HAP-1 (cell line): ENCODE data around the gene ATG101.

Source experiments
- DNase-seq, 2 experiments: peaks; one replicate each; pipeline ENCODE4 v3.0.0-alpha.2; 2016 to 2020; ENCODE audit warnings: low spot score in 2 of 2
- H3K27me3 ChIP-seq: fragments of 250-450 bp; sonication (Bioruptor Pico); 2 replicates; pipeline ENCODE4 v1.5.1; 2020; ENCODE audit warnings: low read depth, mild to moderate bottlenecking, moderate library complexity
- H3K36me3 ChIP-seq: fragments of 250-450 bp; sonication (Bioruptor Pico); replicated peaks from 2 replicates; pipeline ENCODE4 v1.5.1; 2020; ENCODE audit warnings: mild to moderate bottlenecking
- H3K4me1 ChIP-seq: fragments of 250-450 bp; sonication (Bioruptor Pico); 2 replicates; pipeline ENCODE4 v1.5.1; 2020; ENCODE audit warnings: mild to moderate bottlenecking
- H3K4me3 ChIP-seq: fragments of 250-450 bp; sonication (Bioruptor Pico); 2 replicates; pipeline ENCODE4 v1.5.1; 2020; ENCODE audit warnings: mild to moderate bottlenecking, moderate library complexity
- H3K9me3 ChIP-seq: fragments of 250-450 bp; sonication (Bioruptor Pico); 2 replicates; pipeline ENCODE4 v1.5.1; 2020; ENCODE audit warnings: mild to moderate bottlenecking, moderate library complexity
- in situ Hi-C: fragments of 300-500 bp; cut with MboI; formaldehyde crosslinking; loops from 3 replicates; pipeline ENCODE4 v1.14.3; 2020; ENCODE audit warnings: low sequenced_read_pairs, inconsistent platforms, mixed read lengths

ATG101 gene

GRCh38 chr12:52069327-52070184, at the start of gene ATG101:
ATG101 (plus strand) TSS chr12:52069978; CDS start chr12:52073651, 3,673 bp downstream.
- peaks cover 20% of the 10 kb centered on the region for H3K36me3 ChIP-seq
- H3K4me3 ChIP-seq: peak within 1 kb of the TSS; percentile 94
- peak; percentile 93 to 95 for DNase-seq
- H3K27me3 ChIP-seq: no peaks in the 10 kb centered on the region
- H3K9me3 ChIP-seq: no peaks in the 10 kb centered on the region
- in situ Hi-C loops: no loop called here
- H3K4me1 ChIP-seq: peaks cover 8% of the 10 kb centered on the region

DNA sequence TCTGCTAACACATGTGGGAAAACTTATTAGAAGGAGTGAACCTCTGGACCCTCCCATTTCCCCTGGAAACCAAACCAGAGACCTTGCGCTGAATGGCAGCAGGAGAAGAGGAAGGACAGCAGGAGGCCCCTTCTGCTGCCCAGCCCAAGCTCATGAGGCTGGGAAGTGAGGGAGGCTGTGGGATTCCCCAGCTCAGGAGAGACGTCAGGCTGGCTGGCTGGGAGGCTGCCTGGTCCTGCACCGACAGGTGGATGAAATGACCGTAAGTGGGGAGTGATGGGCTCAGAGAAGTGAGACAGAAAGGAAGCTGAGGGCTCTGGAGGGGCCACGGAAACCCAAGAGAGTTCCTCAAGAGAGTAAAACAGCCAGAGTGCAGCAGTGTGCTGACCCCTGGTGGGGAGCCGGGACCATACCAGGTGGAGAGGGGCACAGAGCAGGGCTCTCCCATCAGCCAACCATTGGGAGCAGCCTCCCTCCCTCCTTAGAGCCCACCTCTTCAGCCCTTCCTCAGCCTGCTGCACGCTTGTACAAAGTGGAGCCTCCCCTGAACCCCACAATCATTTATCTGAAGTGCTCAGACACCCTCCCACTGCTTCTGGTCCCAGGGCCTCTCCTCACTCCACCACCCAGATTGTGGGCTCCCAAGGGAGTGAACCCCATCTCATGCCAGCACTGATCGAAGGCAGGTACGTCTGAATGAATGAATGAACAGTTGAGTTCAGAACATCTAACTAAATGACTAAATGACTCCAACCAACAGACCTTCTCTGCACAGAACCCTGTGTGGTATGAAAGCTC, 49.0 kb upstream of the ATG101 start:
- no peaks in the 10 kb centered on the region for H3K27me3 ChIP-seq
- H3K9me3 ChIP-seq: no peaks in the 10 kb centered on the region
- DNase-seq: peak; percentile 68 to 85
- in situ Hi-C loops: no loop called here
- H3K36me3 ChIP-seq: no peaks in the 10 kb centered on the region
- H3K4me3 ChIP-seq: peak overlapping the region; percentile 18
- H3K4me1 ChIP-seq: peaks cover 14% of the 10 kb centered on the region

GRCh38 chr12:52022841-52023181, 47.0 kb upstream of the ATG101 start:
- no peaks in the 10 kb centered on the region for H3K9me3 ChIP-seq
- H3K4me3 ChIP-seq: peak overlapping the region; percentile 45
- no peaks in the 10 kb centered on the region for H3K36me3 ChIP-seq
- DNase-seq: peak in 1 of 2 experiments; percentile 74
- H3K4me1 ChIP-seq: peaks cover 20% of the 10 kb centered on the region
- no peaks in the 10 kb centered on the region for H3K27me3 ChIP-seq
- in situ Hi-C loops: no loop called here

- in situ Hi-C loops: no loop called here
- H3K27me3 ChIP-seq: no peaks in the 10 kb centered on the region
- H3K4me3 ChIP-seq: peak overlapping the region; percentile 45
- no peaks in the 10 kb centered on the region for H3K36me3 ChIP-seq
- peak; percentile 80 to 97 for DNase-seq
- peaks cover 20% of the 10 kb centered on the region for H3K4me1 ChIP-seq
- no peaks in the 10 kb centered on the region for H3K9me3 ChIP-seq
These were observed 46.4 kb upstream of the ATG101 start for GRCh38 chr12:52023182-52023975.

DNA sequence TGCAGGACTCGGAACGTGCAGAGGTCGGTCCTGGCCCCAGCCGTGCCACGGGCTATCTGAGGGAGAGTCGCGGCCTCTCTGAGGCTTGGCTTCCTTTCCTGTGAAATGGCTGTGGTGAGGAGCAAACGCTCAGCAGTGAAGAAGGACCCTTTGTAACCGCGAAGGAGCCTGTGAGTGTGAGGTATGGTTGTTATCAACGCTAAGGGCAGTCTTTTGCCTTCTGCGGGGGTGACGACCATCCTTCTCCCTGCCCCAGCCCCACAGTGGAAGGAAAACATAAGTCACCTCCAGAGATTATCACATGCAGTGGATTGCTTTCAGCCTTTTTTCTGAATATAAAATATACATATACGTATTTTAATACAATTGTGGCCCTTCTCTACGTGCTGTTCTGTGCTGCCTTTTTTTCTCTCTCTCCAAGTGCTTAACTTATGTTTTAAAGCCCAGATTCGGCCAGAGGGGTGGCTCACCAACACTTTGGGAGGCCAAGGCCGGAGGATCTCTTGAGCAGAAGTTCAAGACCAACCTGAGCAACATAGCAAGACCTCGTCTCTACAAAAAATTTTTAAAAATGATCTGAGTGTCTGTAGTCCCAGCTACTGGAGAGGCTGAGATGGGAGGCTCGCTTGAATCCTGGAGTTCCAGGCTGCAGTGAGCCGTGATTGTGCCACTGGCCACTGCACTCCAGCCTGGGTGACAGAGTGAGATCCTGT, 45.6 kb upstream of the ATG101 start:
- in situ Hi-C loops: no loop called here
- Histone ChIP-seq H3K27me3 (no peaks in the 10 kb centered on the region), H3K4me1 (peaks cover 20% of the 10 kb centered on the region), H3K36me3 (no peaks in the 10 kb centered on the region), H3K4me3 (peak overlapping the region; percentile 45), H3K9me3 (no peaks in the 10 kb centered on the region)
- DNase-seq: no peak

DNA sequence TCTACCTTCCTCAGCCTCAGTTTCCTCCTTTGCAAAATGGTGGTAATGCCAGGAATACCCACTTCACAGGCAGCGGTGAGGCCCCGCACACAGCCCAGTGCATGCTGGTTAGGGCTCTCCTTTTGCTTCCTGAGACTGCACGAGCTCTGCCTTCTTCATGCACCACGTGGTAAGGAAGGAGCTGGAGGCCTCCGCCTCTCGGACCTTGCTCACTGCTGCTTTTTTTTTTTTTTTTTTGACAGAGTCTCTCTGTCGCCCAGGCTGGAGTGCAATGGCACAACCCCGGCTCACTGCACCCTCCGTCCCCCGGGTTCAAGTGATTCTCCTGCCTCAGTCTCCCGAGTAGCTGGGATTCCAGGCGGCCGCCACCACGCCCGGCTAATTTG, 44.9 kb upstream of the ATG101 start:
- in situ Hi-C loops: loop anchor here (5.0 kb wide), 2 partner anchors 57 to 97 kb away; no protein-coding TSS in a partner anchor
- Histone ChIP-seq H3K27me3 (no peaks in the 10 kb centered on the region), H3K36me3 (no peaks in the 10 kb centered on the region), H3K9me3 (no peaks in the 10 kb centered on the region), H3K4me1 (peaks cover 22% of the 10 kb centered on the region), H3K4me3 (peak overlapping the region; percentile 20; the same call in 1 of the 2 replicates)
- peak in 1 of 2 experiments; percentile 51 for DNase-seq

DNA sequence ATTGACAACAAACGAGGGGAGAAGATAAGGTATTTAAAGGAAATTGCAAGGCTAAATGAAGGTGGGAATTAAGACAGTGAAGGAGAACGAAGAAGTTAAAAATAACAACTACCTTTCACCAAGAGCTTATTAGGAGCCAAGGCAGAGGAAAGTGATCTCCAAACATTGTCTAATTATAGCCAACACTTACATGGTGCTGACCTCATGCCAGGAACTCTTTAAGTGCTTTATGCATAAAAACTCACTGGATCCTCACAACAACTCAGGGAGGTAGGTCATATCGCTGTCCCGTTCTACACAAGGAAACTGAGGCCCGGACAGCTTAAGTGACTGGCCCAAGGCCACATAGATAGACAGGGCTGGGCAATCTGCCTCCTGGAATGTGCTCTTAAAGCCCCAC, 43.5 kb upstream of the ATG101 start:
- in situ Hi-C loops: loop anchor here (5.0 kb wide), 2 partner anchors 56 to 96 kb away; no protein-coding TSS in a partner anchor
- no peaks in the 10 kb centered on the region for H3K9me3 ChIP-seq
- no peaks in the 10 kb centered on the region for H3K27me3 ChIP-seq
- no peaks in the 10 kb centered on the region for H3K36me3 ChIP-seq
- no peak overlapping the region for H3K4me3 ChIP-seq
- no peak for DNase-seq
- H3K4me1 ChIP-seq: peaks cover 24% of the 10 kb centered on the region

DNA sequence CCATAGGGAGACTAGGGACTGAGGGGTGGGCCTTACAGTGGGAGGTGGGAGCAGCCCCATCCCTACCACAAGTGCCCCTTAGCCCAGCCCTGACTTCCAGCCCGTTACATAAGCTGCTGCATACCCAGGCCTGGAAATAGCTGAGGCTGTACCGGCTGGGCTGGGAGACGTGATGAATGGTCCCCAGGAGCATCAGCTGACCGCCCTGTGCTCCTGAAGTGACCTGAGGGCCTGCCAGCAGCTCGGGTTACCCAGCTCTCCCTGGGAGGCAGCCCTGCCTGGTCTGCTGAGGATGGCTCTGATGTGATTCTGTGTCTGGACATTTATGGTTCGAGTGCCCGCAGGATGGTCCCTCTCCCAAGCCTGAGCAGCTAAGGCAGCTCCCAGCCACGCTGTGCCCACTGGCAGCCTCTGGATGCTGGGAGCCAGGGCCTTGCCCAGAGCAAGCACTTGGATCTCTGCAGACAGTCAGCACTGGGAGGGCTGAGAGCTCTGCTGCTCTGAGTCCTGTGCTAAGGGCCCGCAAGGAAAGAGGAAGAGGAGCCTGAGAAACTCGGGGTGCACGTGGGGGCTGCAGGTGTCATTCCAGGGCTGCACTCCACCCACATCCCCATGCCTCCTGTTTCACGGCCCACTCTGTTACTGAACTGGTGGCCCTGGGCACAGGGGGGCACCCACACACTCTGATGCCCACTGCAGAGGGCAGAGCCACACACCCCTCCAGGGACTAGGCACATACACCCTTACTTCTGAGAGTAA, 42.5 kb upstream of the ATG101 start:
- no peak for DNase-seq
- H3K4me3 ChIP-seq: no peak overlapping the region
- no peaks in the 10 kb centered on the region for H3K27me3 ChIP-seq
- H3K9me3 ChIP-seq: no peaks in the 10 kb centered on the region
- in situ Hi-C loops: loop anchor here (5.0 kb wide), 2 partner anchors 55 to 95 kb away; no protein-coding TSS in a partner anchor
- no peaks in the 10 kb centered on the region for H3K36me3 ChIP-seq
- peaks cover 24% of the 10 kb centered on the region for H3K4me1 ChIP-seq

GRCh38 chr12:52029685-52030084, 40.1 kb upstream of the ATG101 start:
- DNase-seq: peak; percentile 60 to 78
- in situ Hi-C loops: loop anchor here (5.0 kb wide), 2 partner anchors 53 to 93 kb away; no protein-coding TSS in a partner anchor
- peaks cover 25% of the 10 kb centered on the region for H3K4me1 ChIP-seq
- H3K36me3 ChIP-seq: no peaks in the 10 kb centered on the region
- H3K27me3 ChIP-seq: no peaks in the 10 kb centered on the region
- H3K9me3 ChIP-seq: no peaks in the 10 kb centered on the region
- H3K4me3 ChIP-seq: no peak overlapping the region

DNA sequence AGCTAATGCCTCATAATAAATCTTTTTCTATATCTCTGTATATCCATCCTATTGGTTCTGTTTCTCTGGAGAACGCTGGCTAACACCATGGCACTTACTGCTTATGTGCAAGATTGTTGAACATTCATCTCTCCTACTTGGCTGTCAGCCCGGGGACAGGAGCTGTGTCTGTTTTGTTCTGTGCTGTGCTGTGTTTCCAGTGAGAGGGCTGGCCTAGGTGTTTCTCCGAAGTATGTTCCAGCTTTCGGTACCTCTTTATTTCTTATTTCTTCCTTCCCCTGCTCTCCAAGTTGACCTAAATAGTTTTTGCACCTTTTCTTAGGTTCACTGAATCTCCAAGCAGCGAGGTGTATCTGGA, 37.4 kb upstream of the ATG101 start:
- H3K4me1 ChIP-seq: peaks cover 16% of the 10 kb centered on the region

GRCh38 chr12:52032804-52033445, 36.9 kb upstream of the ATG101 start:
- H3K36me3 ChIP-seq: no peaks in the 10 kb centered on the region
- peak overlapping the region; percentile 28 for H3K4me3 ChIP-seq
- H3K27me3 ChIP-seq: no peaks in the 10 kb centered on the region
- in situ Hi-C loops: no loop called here
- no peaks in the 10 kb centered on the region for H3K9me3 ChIP-seq
- peak; percentile 94 to 97 for DNase-seq
- H3K4me1 ChIP-seq: peaks cover 16% of the 10 kb centered on the region

More for the DNA sequence above, 37.4 kb upstream of the ATG101 start:
- peak overlapping the region; percentile 20 for H3K4me3 ChIP-seq
- no peaks in the 10 kb centered on the region for H3K36me3 ChIP-seq
- no peak for DNase-seq
- H3K27me3 ChIP-seq: no peaks in the 10 kb centered on the region
- no peaks in the 10 kb centered on the region for H3K9me3 ChIP-seq
- in situ Hi-C loops: no loop called here
